ENCODE measurements around the gene FAM209B.

The FAM209B gene

GRCh38 chr20:56572172-56572571 is 39.1 kb downstream of the FAM209B start:
- no peak overlapping the region for H4K8ac ChIP-seq (ENCODE audit: low read length)
- peaks cover 12 to 23% of the 10 kb centered on the region in 2 experiments for H3K27me3 ChIP-seq (ENCODE audit: control insufficient read depth in 1 of 2, insufficient read depth in 1 of 2, low read length in 2 of 2)
- no peak overlapping the region for H3K27ac ChIP-seq (ENCODE audit: low read length, poor library complexity, severe bottlenecking)
- no peak overlapping the region for H2BK120ac ChIP-seq (ENCODE audit: low read depth, low read length)
- no peak overlapping the region for H3K4me3 ChIP-seq (ENCODE audit: insufficient read depth in 1 of 2, low read depth in 1 of 2, low read length in 2 of 2)
- no peak overlapping the region for H3K9ac ChIP-seq (ENCODE audit: low read length)
- no peaks in the 10 kb centered on the region for H3K4me1 ChIP-seq (ENCODE audit: control insufficient read depth, insufficient read depth, low read depth, low read length)
- H3K4me2 ChIP-seq (ENCODE audit: low read length, poor library complexity, severe bottlenecking): no peak overlapping the region
- H3K23ac ChIP-seq (ENCODE audit: low read length in 2 of 2): no peak overlapping the region
- no peaks in the 10 kb centered on the region for H3K79me1 ChIP-seq (replicated peaks; ENCODE audit: low read length, poor library complexity, severe bottlenecking)
- no peak overlapping the region for H2BK15ac ChIP-seq (ENCODE audit: low read depth, poor library complexity, severe bottlenecking)
- H3K36me3 ChIP-seq (ENCODE audit: control insufficient read depth in 1 of 2, insufficient read depth in 2 of 2, low read depth in 1 of 2, low read length in 2 of 2): no peaks in the 10 kb centered on the region
- no peak overlapping the region for H4K91ac ChIP-seq (ENCODE audit: low read length)
- no peak overlapping the region for H2BK12ac ChIP-seq (ENCODE audit: low read length in 2 of 2)
- no peaks in the 10 kb centered on the region for H3K9me3 ChIP-seq (ENCODE audit: control insufficient read depth, low read length)
- no peak overlapping the region for H2BK5ac ChIP-seq (ENCODE audit: low read depth, low read length, poor library complexity, severe bottlenecking)
- H3K14ac ChIP-seq (ENCODE audit: low read length in 2 of 2): no peak overlapping the region
- peak; percentile 6 for DNase-seq
- H2AK5ac ChIP-seq (ENCODE audit: low read length, severe bottlenecking): no peak overlapping the region
- WGBS: 81% methylated on average over 4 of the region's 4 CpGs
- no peak overlapping the region for H2AFZ ChIP-seq (ENCODE audit: low read depth, low read length)
- no peak overlapping the region for H3K18ac ChIP-seq (ENCODE audit: low read depth in 1 of 2, low read length in 2 of 2)
- H3K4ac ChIP-seq (ENCODE audit: low read depth in 1 of 2, low read length in 2 of 2): no peak overlapping the region

DNA sequence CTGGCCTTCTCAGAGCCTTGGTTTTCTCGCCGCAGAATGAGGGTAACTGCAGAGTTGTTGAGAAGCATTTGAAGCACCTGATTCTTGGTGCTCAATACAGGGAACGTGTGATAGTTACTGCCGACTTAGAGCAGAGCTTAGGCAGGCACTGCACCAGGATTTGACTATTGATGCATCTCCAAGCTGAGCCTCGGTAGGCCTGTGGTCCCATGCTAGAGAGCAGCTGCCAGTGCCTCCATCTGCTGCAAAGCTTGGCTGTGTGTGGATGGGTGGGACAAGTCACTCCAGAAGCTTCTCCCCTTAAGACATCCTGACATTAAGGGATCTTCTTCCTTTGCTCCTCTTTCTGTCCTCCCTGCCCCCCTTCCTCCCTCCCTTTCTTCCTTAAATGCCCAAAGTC is 40.9 kb downstream of the FAM209B start:
- no peaks in the 10 kb centered on the region for H3K4me1 ChIP-seq (ENCODE audit: control insufficient read depth, insufficient read depth, low read depth, low read length)
- no peak overlapping the region for H3K23ac ChIP-seq (ENCODE audit: low read length in 2 of 2)
- H3K79me1 ChIP-seq (replicated peaks; ENCODE audit: low read length, poor library complexity, severe bottlenecking): no peaks in the 10 kb centered on the region
- H4K91ac ChIP-seq (ENCODE audit: low read length): no peak overlapping the region
- no peaks in the 10 kb centered on the region for H3K9me3 ChIP-seq (ENCODE audit: control insufficient read depth, low read length)
- H2AFZ ChIP-seq (ENCODE audit: low read depth, low read length): no peak overlapping the region
- no peaks in the 10 kb centered on the region for H3K36me3 ChIP-seq (ENCODE audit: control insufficient read depth in 1 of 2, insufficient read depth in 2 of 2, low read depth in 1 of 2, low read length in 2 of 2)
- no peak overlapping the region for H2AK5ac ChIP-seq (ENCODE audit: low read length, severe bottlenecking)
- H3K4me3 ChIP-seq (ENCODE audit: insufficient read depth in 1 of 2, low read depth in 1 of 2, low read length in 2 of 2): no peak overlapping the region
- H2BK120ac ChIP-seq (ENCODE audit: low read depth, low read length): no peak overlapping the region
- no peak overlapping the region for H2BK12ac ChIP-seq (ENCODE audit: low read length in 2 of 2)
- no peak for DNase-seq
- H3K14ac ChIP-seq (ENCODE audit: low read length in 2 of 2): peak overlapping the region in 1 of 2 experiments; percentile 75
- whole genome bisulfite sequencing: 80% methylated on average over 5 of the region's 5 CpGs
- H3K4me2 ChIP-seq (ENCODE audit: low read length, poor library complexity, severe bottlenecking): no peak overlapping the region
- no peak overlapping the region for H3K9ac ChIP-seq (ENCODE audit: low read length)
- peaks cover 12 to 24% of the 10 kb centered on the region in 2 experiments for H3K27me3 ChIP-seq (ENCODE audit: control insufficient read depth in 1 of 2, insufficient read depth in 1 of 2, low read length in 2 of 2)
- no peak overlapping the region for H2BK5ac ChIP-seq (ENCODE audit: low read depth, low read length, poor library complexity, severe bottlenecking)
- H3K27ac ChIP-seq (ENCODE audit: low read length, poor library complexity, severe bottlenecking): no peak overlapping the region
- no peak overlapping the region for H4K8ac ChIP-seq (ENCODE audit: low read length)
- no peak overlapping the region for H3K4ac ChIP-seq (ENCODE audit: low read depth in 1 of 2, low read length in 2 of 2)
- no peak overlapping the region for H2BK15ac ChIP-seq (ENCODE audit: low read depth, poor library complexity, severe bottlenecking)
- no peak overlapping the region for H3K18ac ChIP-seq (ENCODE audit: low read depth in 1 of 2, low read length in 2 of 2)

GRCh38 chr20:56574531-56575142 is 41.6 kb downstream of the FAM209B start:
- Histone ChIP-seq H2AFZ (ENCODE audit: low read depth, low read length) (no peak overlapping the region), H4K91ac (ENCODE audit: low read length) (no peak overlapping the region), H2AK5ac (ENCODE audit: low read length, severe bottlenecking) (no peak overlapping the region), H3K9ac (ENCODE audit: low read length) (no peak overlapping the region), H2BK12ac (ENCODE audit: low read length in 2 of 2) (no peak overlapping the region), H3K27ac (ENCODE audit: low read length, poor library complexity, severe bottlenecking) (no peak overlapping the region), H3K4me2 (ENCODE audit: low read length, poor library complexity, severe bottlenecking) (no peak overlapping the region), H3K9me3 (ENCODE audit: control insufficient read depth, low read length) (no peaks in the 10 kb centered on the region), H2BK120ac (ENCODE audit: low read depth, low read length) (no peak overlapping the region), H3K23ac (ENCODE audit: low read length in 2 of 2) (no peak overlapping the region), H2BK5ac (ENCODE audit: low read depth, low read length, poor library complexity, severe bottlenecking) (no peak overlapping the region), H2BK15ac (ENCODE audit: low read depth, poor library complexity, severe bottlenecking) (no peak overlapping the region), H3K4me1 (ENCODE audit: control insufficient read depth, insufficient read depth, low read depth, low read length) (no peaks in the 10 kb centered on the region), H3K18ac (ENCODE audit: low read depth in 1 of 2, low read length in 2 of 2) (no peak overlapping the region), H3K36me3 (ENCODE audit: control insufficient read depth in 1 of 2, insufficient read depth in 2 of 2, low read depth in 1 of 2, low read length in 2 of 2) (no peaks in the 10 kb centered on the region), H3K4ac (ENCODE audit: low read depth in 1 of 2, low read length in 2 of 2) (no peak overlapping the region), H3K79me1 (replicated peaks; ENCODE audit: low read length, poor library complexity, severe bottlenecking) (no peaks in the 10 kb centered on the region), H4K8ac (ENCODE audit: low read length) (no peak overlapping the region), H3K4me3 (ENCODE audit: insufficient read depth in 1 of 2, low read depth in 1 of 2, low read length in 2 of 2) (no peak overlapping the region), H3K14ac (ENCODE audit: low read length in 2 of 2) (no peak overlapping the region), H3K27me3 (ENCODE audit: control insufficient read depth in 1 of 2, insufficient read depth in 1 of 2, low read length in 2 of 2) (peaks cover 17 to 29% of the 10 kb centered on the region in 2 experiments)
- 65% methylated on average over 10 of the region's 10 CpGs for WGBS
- DNase-seq: no peak

- no peak overlapping the region for H3K23ac ChIP-seq (ENCODE audit: low read length in 2 of 2)
- no peaks in the 10 kb centered on the region for H3K79me1 ChIP-seq (replicated peaks; ENCODE audit: low read length, poor library complexity, severe bottlenecking)
- H3K4me1 ChIP-seq (ENCODE audit: control insufficient read depth, insufficient read depth, low read depth, low read length): no peaks in the 10 kb centered on the region
- no peak overlapping the region for H4K8ac ChIP-seq (ENCODE audit: low read length)
- no peak overlapping the region for H2BK12ac ChIP-seq (ENCODE audit: low read length in 2 of 2)
- peaks cover 18 to 30% of the 10 kb centered on the region in 2 experiments for H3K27me3 ChIP-seq (ENCODE audit: control insufficient read depth in 1 of 2, insufficient read depth in 1 of 2, low read length in 2 of 2)
- H2BK5ac ChIP-seq (ENCODE audit: low read depth, low read length, poor library complexity, severe bottlenecking): no peak overlapping the region
- no peak overlapping the region for H3K18ac ChIP-seq (ENCODE audit: low read depth in 1 of 2, low read length in 2 of 2)
- no peaks in the 10 kb centered on the region for H3K36me3 ChIP-seq (ENCODE audit: control insufficient read depth in 1 of 2, insufficient read depth in 2 of 2, low read depth in 1 of 2, low read length in 2 of 2)
- H2BK15ac ChIP-seq (ENCODE audit: low read depth, poor library complexity, severe bottlenecking): no peak overlapping the region
- no peak overlapping the region for H3K9ac ChIP-seq (ENCODE audit: low read length)
- no peak overlapping the region for H3K4me3 ChIP-seq (ENCODE audit: insufficient read depth in 1 of 2, low read depth in 1 of 2, low read length in 2 of 2)
- WGBS: 91% methylated on average over 9 of the region's 9 CpGs
- H4K91ac ChIP-seq (ENCODE audit: low read length): no peak overlapping the region
- H2AFZ ChIP-seq (ENCODE audit: low read depth, low read length): no peak overlapping the region
- H3K27ac ChIP-seq (ENCODE audit: low read length, poor library complexity, severe bottlenecking): no peak overlapping the region
- no peak overlapping the region for H2BK120ac ChIP-seq (ENCODE audit: low read depth, low read length)
- DNase-seq: no peak
- no peak overlapping the region for H2AK5ac ChIP-seq (ENCODE audit: low read length, severe bottlenecking)
- H3K4me2 ChIP-seq (ENCODE audit: low read length, poor library complexity, severe bottlenecking): no peak overlapping the region
- H3K9me3 ChIP-seq (ENCODE audit: control insufficient read depth, low read length): no peaks in the 10 kb centered on the region
- H3K4ac ChIP-seq (ENCODE audit: low read depth in 1 of 2, low read length in 2 of 2): no peak overlapping the region
- H3K14ac ChIP-seq (ENCODE audit: low read length in 2 of 2): no peak overlapping the region
These were observed 42.1 kb downstream of the FAM209B start for GRCh38 chr20:56575157-56575556.
